Measurements from ENCODE around the gene NTS.

The NTS gene

GRCh38 chr12:85849344-85849743 lies 24.8 kb upstream of the NTS start:
- Histone ChIP-seq H3K4me3 (ENCODE audit: low read length) (no peak overlapping the region), H3K36me3 (ENCODE audit: insufficient read depth, low read length) (no peaks in the 10 kb centered on the region), H3K27me3 (ENCODE audit: control insufficient read depth, insufficient read depth, low read length) (no peaks in the 10 kb centered on the region), H3K9me3 (replicated peaks; ENCODE audit: low read length) (no peaks in the 10 kb centered on the region), H3K9ac (ENCODE audit: low read depth, low read length) (no peak overlapping the region), H3K4me2 (ENCODE audit: low read length) (no peak overlapping the region), H3K4me1 (ENCODE audit: control insufficient read depth, insufficient read depth, low read length) (no peaks in the 10 kb centered on the region)

- no peaks in the 10 kb centered on the region for H3K4me1 ChIP-seq (ENCODE audit: control insufficient read depth, insufficient read depth, low read length)
- H3K4me3 ChIP-seq (ENCODE audit: low read length) = no peak overlapping the region
- H3K4me2 ChIP-seq (ENCODE audit: low read length) = no peak overlapping the region
- H3K36me3 ChIP-seq (ENCODE audit: insufficient read depth, low read length) = no peaks in the 10 kb centered on the region
- no peaks in the 10 kb centered on the region for H3K9me3 ChIP-seq (replicated peaks; ENCODE audit: low read length)
- no peaks in the 10 kb centered on the region for H3K27me3 ChIP-seq (ENCODE audit: control insufficient read depth, insufficient read depth, low read length)
- no peak overlapping the region for H3K9ac ChIP-seq (ENCODE audit: low read depth, low read length)
Observed at GRCh38 chr12:85855305-85855704, 18.8 kb upstream of the NTS start.

- no peaks in the 10 kb centered on the region for H3K9me3 ChIP-seq (replicated peaks; ENCODE audit: low read length)
- no peak overlapping the region for H3K4me3 ChIP-seq (ENCODE audit: low read length)
- H3K27me3 ChIP-seq (ENCODE audit: control insufficient read depth, insufficient read depth, low read length) = no peaks in the 10 kb centered on the region
- H3K4me2 ChIP-seq (ENCODE audit: low read length) = no peak overlapping the region
- no peak overlapping the region for H3K9ac ChIP-seq (ENCODE audit: low read depth, low read length)
- no peaks in the 10 kb centered on the region for H3K4me1 ChIP-seq (ENCODE audit: control insufficient read depth, insufficient read depth, low read length)
- H3K36me3 ChIP-seq (ENCODE audit: insufficient read depth, low read length) = no peaks in the 10 kb centered on the region
Observed at GRCh38 chr12:85856966-85857365, 17.1 kb upstream of the NTS start.

GRCh38 chr12:85865890-85866289 lies 8.2 kb upstream of the NTS start:
- Histone ChIP-seq H3K9me3 (replicated peaks; ENCODE audit: low read length) (no peaks in the 10 kb centered on the region), H3K4me2 (ENCODE audit: low read length) (no peak overlapping the region), H3K9ac (ENCODE audit: low read depth, low read length) (no peak overlapping the region), H3K4me1 (ENCODE audit: control insufficient read depth, insufficient read depth, low read length) (peaks cover 5% of the 10 kb centered on the region), H3K36me3 (ENCODE audit: insufficient read depth, low read length) (no peaks in the 10 kb centered on the region), H3K4me3 (ENCODE audit: low read length) (no peak overlapping the region), H3K27me3 (ENCODE audit: control insufficient read depth, insufficient read depth, low read length) (no peaks in the 10 kb centered on the region)

- H3K9me3 ChIP-seq (replicated peaks; ENCODE audit: low read length) = no peaks in the 10 kb centered on the region
- H3K4me1 ChIP-seq (ENCODE audit: control insufficient read depth, insufficient read depth, low read length) = peaks cover 5% of the 10 kb centered on the region
- peak overlapping the region; percentile 32 for H3K4me2 ChIP-seq (ENCODE audit: low read length)
- no peaks in the 10 kb centered on the region for H3K27me3 ChIP-seq (ENCODE audit: control insufficient read depth, insufficient read depth, low read length)
- H3K9ac ChIP-seq (ENCODE audit: low read depth, low read length) = peak overlapping the region; percentile 15
- H3K36me3 ChIP-seq (ENCODE audit: insufficient read depth, low read length) = no peaks in the 10 kb centered on the region
- peak overlapping the region; percentile 12 for H3K4me3 ChIP-seq (ENCODE audit: low read length)
Observed at GRCh38 chr12:85866986-85867776, 6.9 kb upstream of the NTS start.

- no peak overlapping the region for H3K9ac ChIP-seq (ENCODE audit: low read depth, low read length)
- no peaks in the 10 kb centered on the region for H3K36me3 ChIP-seq (ENCODE audit: insufficient read depth, low read length)
- no peaks in the 10 kb centered on the region for H3K4me1 ChIP-seq (ENCODE audit: control insufficient read depth, insufficient read depth, low read length)
- H3K27me3 ChIP-seq (ENCODE audit: control insufficient read depth, insufficient read depth, low read length) = peaks cover 11% of the 10 kb centered on the region
- H3K4me3 ChIP-seq (ENCODE audit: low read length) = no peak overlapping the region
- H3K9me3 ChIP-seq (replicated peaks; ENCODE audit: low read length) = no peaks in the 10 kb centered on the region
- H3K4me2 ChIP-seq (ENCODE audit: low read length) = no peak overlapping the region
Observed at GRCh38 chr12:85872497-85873091, 1.5 kb upstream of the NTS start.

- H3K4me2 ChIP-seq (ENCODE audit: low read length) = no peak overlapping the region
- no peaks in the 10 kb centered on the region for H3K4me1 ChIP-seq (ENCODE audit: control insufficient read depth, insufficient read depth, low read length)
- H3K36me3 ChIP-seq (ENCODE audit: insufficient read depth, low read length) = no peaks in the 10 kb centered on the region
- H3K9me3 ChIP-seq (replicated peaks; ENCODE audit: low read length) = no peaks in the 10 kb centered on the region
- H3K27me3 ChIP-seq (ENCODE audit: control insufficient read depth, insufficient read depth, low read length) = peaks cover 11% of the 10 kb centered on the region
- H3K9ac ChIP-seq (ENCODE audit: low read depth, low read length) = no peak overlapping the region
- H3K4me3 ChIP-seq (ENCODE audit: low read length) = no peak overlapping the region
Observed at GRCh38 chr12:85877459-85877858, 3.4 kb downstream of the NTS start.

GRCh38 chr12:85883763-85884162 lies 9.7 kb downstream of the NTS start:
- Histone ChIP-seq H3K4me3 (ENCODE audit: low read length) (no peak overlapping the region), H3K36me3 (ENCODE audit: insufficient read depth, low read length) (no peaks in the 10 kb centered on the region)

GRCh38 chr12:85894653-85895052 lies 20.6 kb downstream of the NTS start:
- Histone ChIP-seq H3K36me3 (ENCODE audit: insufficient read depth, low read length) (no peaks in the 10 kb centered on the region), H3K9me3 (replicated peaks; ENCODE audit: low read length) (no peaks in the 10 kb centered on the region)

More at GRCh38 chr12:85883763-85884162, 9.7 kb downstream of the NTS start:
- no peak overlapping the region for H3K9ac ChIP-seq (ENCODE audit: low read depth, low read length)
- no peaks in the 10 kb centered on the region for H3K4me1 ChIP-seq (ENCODE audit: control insufficient read depth, insufficient read depth, low read length)
- H3K9me3 ChIP-seq (replicated peaks; ENCODE audit: low read length) = no peaks in the 10 kb centered on the region
- no peak overlapping the region for H3K4me2 ChIP-seq (ENCODE audit: low read length)
- no peaks in the 10 kb centered on the region for H3K27me3 ChIP-seq (ENCODE audit: control insufficient read depth, insufficient read depth, low read length)

GRCh38 chr12:85920324-85920947 lies 46.3 kb downstream of the NTS start:
- Histone ChIP-seq H3K36me3 (ENCODE audit: insufficient read depth, low read length) (no peaks in the 10 kb centered on the region), H3K9ac (ENCODE audit: low read depth, low read length) (no peak overlapping the region), H3K4me2 (ENCODE audit: low read length) (no peak overlapping the region)

More at GRCh38 chr12:85894653-85895052, 20.6 kb downstream of the NTS start:
- no peak overlapping the region for H3K4me3 ChIP-seq (ENCODE audit: low read length)
- H3K4me2 ChIP-seq (ENCODE audit: low read length) = no peak overlapping the region
- H3K9ac ChIP-seq (ENCODE audit: low read depth, low read length) = no peak overlapping the region
- no peaks in the 10 kb centered on the region for H3K4me1 ChIP-seq (ENCODE audit: control insufficient read depth, insufficient read depth, low read length)
- no peaks in the 10 kb centered on the region for H3K27me3 ChIP-seq (ENCODE audit: control insufficient read depth, insufficient read depth, low read length)

GRCh38 chr12:85923767-85924331 lies 49.8 kb downstream of the NTS start:
- Histone ChIP-seq H3K9ac (ENCODE audit: low read depth, low read length) (no peak overlapping the region), H3K9me3 (replicated peaks; ENCODE audit: low read length) (no peaks in the 10 kb centered on the region), H3K36me3 (ENCODE audit: insufficient read depth, low read length) (no peaks in the 10 kb centered on the region), H3K27me3 (ENCODE audit: control insufficient read depth, insufficient read depth, low read length) (peaks cover 9% of the 10 kb centered on the region), H3K4me2 (ENCODE audit: low read length) (peak overlapping the region; percentile 20), H3K4me1 (ENCODE audit: control insufficient read depth, insufficient read depth, low read length) (peaks cover 5% of the 10 kb centered on the region), H3K4me3 (ENCODE audit: low read length) (no peak overlapping the region)

More at GRCh38 chr12:85920324-85920947, 46.3 kb downstream of the NTS start:
- Histone ChIP-seq H3K4me1 (ENCODE audit: control insufficient read depth, insufficient read depth, low read length) (peaks cover 5% of the 10 kb centered on the region), H3K9me3 (replicated peaks; ENCODE audit: low read length) (no peaks in the 10 kb centered on the region), H3K4me3 (ENCODE audit: low read length) (no peak overlapping the region), H3K27me3 (ENCODE audit: control insufficient read depth, insufficient read depth, low read length) (peaks cover 9% of the 10 kb centered on the region)
